ENCODE measurements around the gene NFKBIA. TPM values are rescaled to one million over a fixed set of nuclear protein-coding genes. Genes with fewer than 3 reads are reported as not detected.
"Not testable (repeated sequence)": the region's sequence is repeated elsewhere in the genome, so short reads cannot be mapped to it uniquely, and the experiment has no call there.

The NFKBIA gene
- total RNA-seq, 4 donors from 2014 or later = 185 to 379 (median 320) TPM

DNA sequence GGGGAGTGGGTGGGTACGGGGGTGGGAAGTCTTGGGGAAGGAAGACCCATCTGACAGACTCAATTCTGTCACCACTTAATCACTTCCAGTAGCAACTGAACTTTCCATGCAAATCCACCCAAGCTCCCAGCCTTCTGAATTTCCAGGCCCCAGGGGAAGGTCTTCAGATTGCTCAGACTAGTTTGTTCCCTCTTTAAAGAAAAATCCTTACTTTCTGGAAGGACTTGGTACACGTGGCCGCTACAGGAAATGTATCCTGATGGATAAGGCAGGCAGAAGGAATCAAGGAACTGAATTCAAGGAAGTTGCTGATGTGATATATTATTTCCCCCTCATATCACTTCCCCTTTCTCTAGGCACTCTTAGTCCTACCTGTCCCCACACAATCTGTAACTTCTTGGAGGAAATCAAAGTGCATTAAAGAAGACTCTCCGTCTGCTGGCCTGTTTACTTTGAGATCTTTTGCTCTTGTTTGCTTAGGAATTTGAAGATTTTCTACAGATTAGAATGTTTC lies 6.4 kb downstream of the NFKBIA start:
- in situ Hi-C loops (cut with MboI; ENCODE audit: low sequenced_read_pairs in 4 of 4) (no loop called here), intact Hi-C loops (cut with DNase I; ENCODE audit: low total_unique reads) (no loop called here)
- no peak overlapping the region for H3K4me3 ChIP-seq
- ATAC-seq (peak in 1 of 2 donors; percentile 20), DNase-seq (peak in 1 of 2 donors; percentile 42)
- H3K27ac ChIP-seq = peak overlapping the region; percentile 94 to 99 (median 97)
- H3K27me3 ChIP-seq = no peaks in the 10 kb centered on the region
- peaks cover 28 to 33% of the 10 kb centered on the region in 2 donors for H3K4me1 ChIP-seq
- peaks cover 10 to 33% of the 10 kb centered on the region in 2 donors for H3K36me3 ChIP-seq
- TF ChIP-seq POLR2A (IDR thresholded peaks at IDR 0.05) = peak in 1 of 2 donors; percentile 25
- TF ChIP-seq, protein P1, sequence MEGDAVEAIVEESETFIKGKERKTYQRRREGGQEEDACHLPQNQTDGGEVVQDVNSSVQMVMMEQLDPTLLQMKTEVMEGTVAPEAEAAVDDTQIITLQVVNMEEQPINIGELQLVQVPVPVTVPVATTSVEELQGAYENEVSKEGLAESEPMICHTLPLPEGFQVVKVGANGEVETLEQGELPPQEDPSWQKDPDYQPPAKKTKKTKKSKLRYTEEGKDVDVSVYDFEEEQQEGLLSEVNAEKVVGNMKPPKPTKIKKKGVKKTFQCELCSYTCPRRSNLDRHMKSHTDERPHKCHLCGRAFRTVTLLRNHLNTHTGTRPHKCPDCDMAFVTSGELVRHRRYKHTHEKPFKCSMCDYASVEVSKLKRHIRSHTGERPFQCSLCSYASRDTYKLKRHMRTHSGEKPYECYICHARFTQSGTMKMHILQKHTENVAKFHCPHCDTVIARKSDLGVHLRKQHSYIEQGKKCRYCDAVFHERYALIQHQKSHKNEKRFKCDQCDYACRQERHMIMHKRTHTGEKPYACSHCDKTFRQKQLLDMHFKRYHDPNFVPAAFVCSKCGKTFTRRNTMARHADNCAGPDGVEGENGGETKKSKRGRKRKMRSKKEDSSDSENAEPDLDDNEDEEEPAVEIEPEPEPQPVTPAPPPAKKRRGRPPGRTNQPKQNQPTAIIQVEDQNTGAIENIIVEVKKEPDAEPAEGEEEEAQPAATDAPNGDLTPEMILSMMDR (IDR thresholded peaks at IDR 0.05 in 4 of 5, conservative IDR thresholded peaks at IDR 0.05 in 1 of 5) = no peak
- no peaks in the 10 kb centered on the region for H3K9me3 ChIP-seq

DNA sequence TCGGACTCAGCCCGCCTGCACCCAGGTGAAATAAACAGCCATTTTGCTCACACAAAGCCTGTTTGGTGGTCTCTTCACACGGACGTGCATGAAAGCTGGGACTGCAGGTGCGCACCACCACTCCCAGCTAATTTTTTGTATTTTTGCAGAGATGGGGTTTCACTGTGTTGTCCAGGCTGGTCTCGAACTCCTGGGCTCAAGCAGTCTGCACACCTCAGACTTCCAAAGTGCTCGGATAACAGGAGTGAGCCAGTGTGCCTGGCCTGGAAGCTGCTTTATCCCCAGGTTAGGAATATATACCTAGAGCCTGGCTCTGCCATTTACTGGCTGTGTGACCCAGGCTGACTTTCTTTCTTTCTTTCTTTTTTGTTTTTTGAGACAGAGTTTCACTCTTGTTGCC lies 7.9 kb downstream of the NFKBIA start:
- Histone ChIP-seq H3K27ac (peak overlapping the region; percentile 94 to 99 (median 97)), H3K4me1 (peaks cover 28 to 33% of the 10 kb centered on the region in 2 donors), H3K36me3 (peaks cover 5 to 18% of the 10 kb centered on the region in 2 donors)
- DNase-seq; H3K9me3 ChIP-seq; in situ Hi-C loops (cut with MboI; ENCODE audit: low sequenced_read_pairs in 4 of 4); H3K4me3 ChIP-seq; H3K27me3 ChIP-seq; ATAC-seq; intact Hi-C loops (cut with DNase I; ENCODE audit: low total_unique reads): not testable (repeated sequence)

DNA sequence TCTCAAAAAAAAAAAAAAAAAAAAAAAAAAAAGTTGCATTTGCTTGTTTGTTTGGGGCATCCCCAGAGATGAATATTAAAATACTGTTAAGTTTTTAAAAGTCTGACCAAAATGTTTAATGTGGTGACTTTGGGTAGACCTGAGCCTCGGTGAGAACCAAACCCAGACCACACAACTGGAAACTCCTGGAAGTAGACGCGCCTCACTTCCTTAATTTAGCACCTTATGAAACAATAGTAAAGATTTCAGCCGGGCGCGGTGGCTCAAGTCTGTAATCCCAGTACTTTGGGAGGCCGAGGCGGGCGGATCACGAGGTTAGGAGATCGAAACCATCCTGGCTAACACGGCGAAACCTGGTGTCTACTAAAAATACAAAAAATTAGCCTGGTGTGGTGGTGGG lies 9.3 kb downstream of the NFKBIA start:
- H3K36me3 ChIP-seq = peaks cover 0 to 5% of the 10 kb centered on the region in 2 donors
- H3K27ac ChIP-seq = no peak overlapping the region
- H3K9me3 ChIP-seq = no peaks in the 10 kb centered on the region
- ATAC-seq (no peak), DNase-seq (no peak)
- TF ChIP-seq, protein P1 (IDR thresholded peaks at IDR 0.05 in 4 of 5, conservative IDR thresholded peaks at IDR 0.05 in 1 of 5) = no peak
- no peak for TF ChIP-seq POLR2A (IDR thresholded peaks at IDR 0.05)
- H3K4me3 ChIP-seq = no peak overlapping the region
- intact Hi-C loops (cut with DNase I; ENCODE audit: low total_unique reads) = no loop called here
- in situ Hi-C loops (cut with MboI; ENCODE audit: low sequenced_read_pairs in 4 of 4) = no loop called here
- H3K27me3 ChIP-seq = no peaks in the 10 kb centered on the region
- H3K4me1 ChIP-seq = peaks cover 15 to 20% of the 10 kb centered on the region in 2 donors

DNA sequence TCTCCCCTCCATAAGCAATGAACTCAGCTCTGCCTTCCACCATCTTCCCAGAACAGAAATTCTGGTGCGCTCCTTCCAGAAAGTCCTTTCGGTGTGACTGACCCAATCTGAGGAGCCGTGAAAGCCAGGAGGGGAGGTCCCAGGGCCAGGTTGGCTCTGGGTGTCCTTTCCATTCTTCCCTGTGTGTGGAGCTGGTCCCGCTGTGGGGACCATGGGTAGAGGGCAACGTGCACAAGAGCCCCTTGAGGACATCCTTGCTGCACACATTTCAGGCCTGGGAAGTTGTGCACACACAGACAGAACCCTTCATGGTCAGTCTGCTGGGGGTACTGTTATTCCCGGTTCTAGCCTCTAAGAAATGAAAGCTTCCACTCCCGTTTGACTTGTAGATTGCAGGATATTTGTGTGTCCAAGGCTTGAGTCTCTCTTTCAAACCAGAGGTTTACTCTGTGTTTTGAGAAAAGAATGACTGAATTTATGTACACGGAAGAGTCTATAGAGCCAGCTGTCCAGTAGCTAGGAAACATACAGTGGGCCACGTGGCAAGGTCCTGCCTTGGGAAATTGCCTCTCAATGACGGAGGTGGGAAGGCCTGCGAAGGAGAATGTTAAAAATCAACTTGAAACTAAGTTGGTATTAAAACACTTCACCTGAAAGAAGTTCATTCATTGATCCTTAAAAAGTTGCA lies 10.1 kb downstream of the NFKBIA start:
- Histone ChIP-seq H3K9me3 (no peaks in the 10 kb centered on the region), H3K36me3 (no peaks in the 10 kb centered on the region), H3K4me1 (peaks cover 10 to 15% of the 10 kb centered on the region in 2 donors), H3K27ac (peak overlapping the region in 1 of 4 donors; percentile 22), H3K4me3 (no peak overlapping the region), H3K27me3 (no peaks in the 10 kb centered on the region)
- intact Hi-C loops (cut with DNase I; ENCODE audit: low total_unique reads) = no loop called here
- no peak for TF ChIP-seq POLR2A (IDR thresholded peaks at IDR 0.05)
- TF ChIP-seq, protein P1 (IDR thresholded peaks at IDR 0.05 in 4 of 5, conservative IDR thresholded peaks at IDR 0.05 in 1 of 5) = no peak
- no peak for ATAC-seq
- no peak for DNase-seq
- in situ Hi-C loops (cut with MboI; ENCODE audit: low sequenced_read_pairs in 4 of 4) = no loop called here

DNA sequence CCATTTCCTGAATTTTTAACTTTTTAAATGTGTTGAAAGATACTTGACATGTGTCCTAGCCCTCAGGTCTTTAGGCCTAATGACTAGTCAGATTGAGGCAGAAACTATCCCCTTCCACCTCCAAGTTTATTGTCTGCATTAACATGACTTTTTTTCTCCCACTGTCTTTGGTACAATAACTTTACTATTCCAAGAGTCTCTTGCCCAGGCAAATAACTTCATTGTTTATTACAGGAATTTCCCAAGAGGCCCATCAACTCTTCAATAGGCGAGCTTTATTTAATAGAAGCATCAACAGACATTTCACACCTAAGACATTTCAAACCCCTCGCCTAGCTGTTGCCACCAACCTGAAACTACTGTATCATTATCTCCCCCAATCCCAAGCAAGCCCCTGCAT lies 10.7 kb downstream of the NFKBIA start:
- peak overlapping the region in 1 of 4 donors; percentile 22 for H3K27ac ChIP-seq
- no peak overlapping the region for H3K4me3 ChIP-seq
- H3K9me3 ChIP-seq = no peaks in the 10 kb centered on the region
- no peak for DNase-seq
- no peaks in the 10 kb centered on the region for H3K27me3 ChIP-seq
- in situ Hi-C loops (cut with MboI; ENCODE audit: low sequenced_read_pairs in 4 of 4) (no loop called here), intact Hi-C loops (cut with DNase I; ENCODE audit: low total_unique reads) (no loop called here)
- no peak for TF ChIP-seq POLR2A (IDR thresholded peaks at IDR 0.05)
- TF ChIP-seq, protein P1 (IDR thresholded peaks at IDR 0.05 in 4 of 5, conservative IDR thresholded peaks at IDR 0.05 in 1 of 5) = no peak
- H3K36me3 ChIP-seq = no peaks in the 10 kb centered on the region
- no peak for ATAC-seq
- peaks cover 9 to 13% of the 10 kb centered on the region in 2 donors for H3K4me1 ChIP-seq
